GM18907 (cell line): Measurements from ENCODE around the gene RAPGEF1.
"Not testable (repeated sequence)": the region's sequence is repeated elsewhere in the genome, so short reads cannot be mapped to it uniquely, and the experiment has no call there.

Experiments used
- ATAC-seq: cut with Tn5 transposase; IDR thresholded peaks from one replicate; pipeline ENCODE4 v1.9.1; 2021; ENCODE audit warnings: mild to moderate bottlenecking, moderate library complexity; ENCODE audit not compliant: unreplicated experiment

RAPGEF1 gene

DNA sequence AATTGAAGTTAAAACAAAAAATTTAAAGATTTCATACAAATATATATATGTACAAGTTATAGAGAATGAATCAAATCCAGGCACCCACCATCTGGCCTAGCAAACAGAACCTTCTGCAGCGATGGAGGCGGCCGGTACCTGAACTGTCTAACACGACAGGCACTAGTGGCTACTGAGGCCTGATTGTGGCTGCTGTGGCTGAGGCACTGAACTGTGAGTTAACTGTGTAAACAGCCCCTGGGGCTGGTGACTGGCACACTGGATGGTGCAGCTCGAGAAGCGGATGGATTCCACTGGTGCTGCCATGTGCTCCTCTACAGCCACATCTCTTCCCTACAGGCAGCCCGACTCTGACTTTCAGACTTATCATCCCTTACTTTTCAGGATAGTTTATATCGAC lies 82.4 kb downstream of the RAPGEF1 start:
- ATAC-seq, result no peak

GRCh38 chr9:131657037-131657377 lies 82.9 kb downstream of the RAPGEF1 start:
- ATAC-seq, result peak; percentile 11

GRCh38 chr9:131656356-131657036 lies 83.4 kb downstream of the RAPGEF1 start:
- peak; percentile 72 for ATAC-seq

DNA sequence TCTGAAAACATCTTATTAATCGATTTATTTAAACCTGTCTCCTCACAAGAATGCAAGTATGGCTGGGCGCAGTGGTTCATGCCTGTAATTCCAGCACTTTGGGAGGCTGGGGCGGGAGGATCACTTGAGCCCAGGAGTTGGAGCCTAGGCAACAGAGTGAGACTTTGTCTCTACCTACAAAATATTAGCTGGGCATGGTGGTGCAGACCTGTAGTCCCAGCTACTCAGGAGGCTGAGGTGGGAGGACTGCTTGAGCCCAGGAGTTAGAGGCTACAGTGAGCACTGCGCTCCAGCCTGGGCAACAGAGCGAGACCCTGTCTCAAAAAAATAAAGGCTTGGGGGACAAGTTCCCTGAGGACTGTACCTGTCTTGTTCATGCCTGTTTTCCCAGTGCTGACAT lies 85.5 kb downstream of the RAPGEF1 start:
- ATAC-seq, result not testable (repeated sequence)

- no peak for ATAC-seq
These were observed 88.3 kb downstream of the RAPGEF1 start for GRCh38 chr9:131651599-131651998.

- no peak for ATAC-seq
These were observed 88.7 kb downstream of the RAPGEF1 start for GRCh38 chr9:131651160-131651559.

DNA sequence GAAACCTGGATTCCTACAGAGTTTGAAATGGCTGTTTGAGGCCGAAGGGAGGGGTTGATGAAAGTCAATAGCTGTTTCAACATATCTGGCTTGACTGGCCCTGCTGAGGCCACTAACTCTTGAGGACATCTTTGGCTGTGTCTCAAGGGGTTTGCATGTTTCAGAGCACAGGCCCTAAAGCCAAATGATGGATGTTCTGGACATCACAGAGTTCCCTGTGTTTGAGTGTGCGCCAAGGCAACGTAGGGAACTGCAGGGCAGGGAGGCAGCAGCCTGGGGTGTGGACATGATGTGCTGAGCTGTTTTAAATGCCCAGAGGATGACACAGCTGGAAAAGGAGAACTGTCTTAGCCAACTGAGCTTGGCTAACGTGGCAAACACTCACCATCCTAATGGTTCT lies 89.6 kb downstream of the RAPGEF1 start:
- no peak for ATAC-seq

- ATAC-seq, result no peak
These were observed 90.2 kb downstream of the RAPGEF1 start for GRCh38 chr9:131649646-131650045.

DNA sequence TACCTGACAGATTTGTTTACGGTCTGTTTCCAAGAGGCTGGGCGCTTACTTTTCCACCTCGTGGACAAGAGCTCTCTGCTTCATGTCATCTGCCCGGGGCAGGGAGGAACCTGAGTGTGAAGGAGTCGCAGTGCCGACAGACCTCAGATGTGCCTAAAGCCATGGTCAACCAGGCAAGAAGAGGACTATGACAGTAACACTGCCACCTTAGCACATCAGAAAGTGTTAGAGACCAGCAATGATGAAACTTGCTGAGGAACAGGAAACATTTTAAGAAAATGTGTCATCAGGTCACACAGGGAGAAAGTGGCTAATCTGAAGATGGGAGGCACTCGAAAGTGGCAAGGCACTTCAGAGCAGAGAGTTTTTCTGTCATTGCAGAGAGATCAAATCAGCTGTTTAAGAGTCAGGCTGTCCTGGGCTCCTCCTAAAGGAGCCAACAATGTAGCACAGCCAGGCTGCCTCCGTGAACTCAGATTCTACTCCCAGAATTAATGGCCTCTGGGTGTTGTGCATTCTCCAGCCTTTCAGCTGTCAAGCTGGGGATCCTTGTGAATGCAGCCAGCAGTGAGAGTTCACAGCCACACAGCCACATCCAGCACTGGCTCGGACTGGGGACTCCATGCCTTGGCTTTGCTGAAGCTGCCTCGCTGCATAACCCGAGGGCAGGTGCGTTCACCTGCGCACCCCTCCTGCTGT lies 94.6 kb downstream of the RAPGEF1 start:
- ATAC-seq, result no peak

DNA sequence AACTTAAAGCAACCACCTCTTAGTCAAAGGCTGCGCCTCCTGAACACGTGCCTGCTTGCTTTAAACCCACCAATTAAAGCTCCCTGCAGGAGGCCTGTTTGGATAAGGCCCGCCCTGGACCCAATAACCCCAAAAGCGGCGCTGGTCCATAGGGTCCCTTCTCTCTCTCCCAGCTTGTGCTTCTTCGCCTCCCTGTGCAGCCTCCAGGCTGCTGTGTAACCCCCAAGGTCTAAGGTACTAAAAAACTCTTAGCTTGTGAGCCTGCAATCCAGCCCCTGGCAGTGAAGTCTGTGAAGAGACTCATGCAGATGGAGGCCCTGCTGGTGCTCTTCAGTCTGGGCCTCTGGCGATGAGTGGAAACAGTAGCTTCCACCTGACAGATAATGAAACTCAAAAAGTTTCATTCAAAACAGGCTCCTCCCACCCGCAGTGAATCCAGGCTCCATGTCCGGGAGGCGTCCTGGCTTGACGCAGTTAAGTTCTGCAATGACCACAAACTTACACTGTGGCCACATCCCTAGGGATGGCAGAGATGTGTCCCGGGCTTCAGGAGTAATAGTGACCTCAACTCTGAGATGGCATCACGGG lies 97.3 kb downstream of the RAPGEF1 start:
- ATAC-seq, result no peak

DNA sequence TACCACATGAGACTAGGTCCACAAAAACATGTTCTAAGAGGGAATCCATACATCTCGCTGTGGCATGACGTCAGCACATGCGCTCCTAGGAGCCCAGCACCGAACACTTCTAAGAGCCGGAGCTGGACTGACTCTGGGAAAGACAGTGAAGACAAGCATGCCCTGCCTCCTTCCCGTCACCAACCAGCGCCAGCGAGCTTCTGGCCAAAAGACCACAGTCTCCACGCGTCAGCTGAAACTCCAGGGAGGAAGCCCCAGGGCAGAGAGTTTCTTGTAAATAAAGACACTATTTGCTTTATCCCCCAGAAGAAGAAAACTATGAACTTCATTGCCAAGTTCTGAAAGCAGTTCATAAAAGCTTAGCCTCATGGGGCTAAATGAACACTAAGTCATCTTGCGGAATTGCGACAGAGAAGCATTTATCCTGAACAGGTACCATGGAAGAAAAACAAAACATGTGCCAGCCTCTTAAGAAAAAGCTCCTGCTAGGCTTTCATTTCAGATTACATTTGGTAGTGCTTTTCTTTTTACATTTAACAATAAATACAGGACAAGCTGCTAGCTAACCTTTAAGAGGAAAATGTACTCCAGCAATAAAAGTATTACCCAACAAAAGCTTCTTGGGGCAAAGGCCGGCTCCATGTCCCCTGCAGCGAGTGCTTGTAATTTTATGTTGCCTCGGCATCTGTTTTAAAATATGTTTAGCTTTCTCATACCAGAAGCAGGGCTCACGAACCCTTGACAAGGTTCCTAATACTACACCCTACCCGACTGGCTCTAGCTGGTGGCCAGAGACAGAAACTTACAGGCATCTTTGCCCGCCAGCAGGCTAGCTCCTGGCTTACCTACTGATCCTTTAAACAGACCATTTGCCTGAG lies 98.0 kb downstream of the RAPGEF1 start:
- ATAC-seq, result no peak

- no peak for ATAC-seq
These were observed 99.3 kb downstream of the RAPGEF1 start for GRCh38 chr9:131640438-131641137.

GRCh38 chr9:131639769-131640437 lies 100.0 kb downstream of the RAPGEF1 start:
- ATAC-seq, result no peak

DNA sequence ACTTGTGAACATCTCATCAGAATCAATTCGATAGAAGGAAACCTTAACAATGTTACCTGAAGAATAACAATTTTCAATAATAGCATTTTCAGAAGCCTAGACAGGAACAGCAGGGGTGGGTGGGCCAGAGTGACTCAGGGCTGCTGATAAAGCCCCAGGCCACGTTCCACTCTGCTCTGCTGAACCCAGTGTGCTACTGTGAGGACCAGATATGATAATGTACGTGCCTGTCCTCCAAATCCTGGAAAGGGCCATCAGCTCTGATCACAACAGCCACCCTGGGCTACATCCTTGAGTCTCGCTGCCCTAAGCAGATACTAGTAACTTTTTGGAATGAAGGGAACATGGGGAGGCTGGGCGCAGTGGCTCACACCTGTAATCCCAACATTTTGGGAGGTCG lies 103.3 kb downstream of the RAPGEF1 start:
- ATAC-seq, result no peak

GRCh38 chr9:131635892-131636291 lies 104.0 kb downstream of the RAPGEF1 start:
- no peak for ATAC-seq

GRCh38 chr9:131635285-131635684 lies 104.6 kb downstream of the RAPGEF1 start:
- ATAC-seq, result peak; percentile 54

DNA sequence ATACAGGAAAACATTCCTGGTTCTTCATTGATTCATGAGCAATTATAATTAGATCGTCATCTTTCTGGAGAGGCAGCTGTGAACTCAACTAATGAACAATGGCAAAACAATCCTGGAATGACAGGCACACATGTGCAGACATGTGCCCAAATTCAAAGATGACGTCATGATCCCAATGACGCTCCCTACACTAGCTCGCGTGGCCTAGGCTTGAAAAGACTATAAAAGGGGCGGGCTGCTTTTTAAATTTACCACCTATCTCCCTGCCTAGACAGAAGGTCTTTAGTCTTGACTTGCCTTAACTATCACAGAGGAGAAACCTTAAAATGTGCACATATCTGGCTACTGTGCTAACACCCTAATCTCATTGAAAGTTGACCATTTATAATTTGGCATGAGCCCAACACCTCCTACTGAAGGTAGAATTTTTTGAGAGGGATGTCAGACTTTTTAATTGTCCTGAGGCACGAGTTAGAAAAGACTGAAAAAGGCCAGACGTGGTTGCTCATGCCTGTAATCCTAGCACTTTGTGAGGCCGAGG lies 106.3 kb downstream of the RAPGEF1 start:
- no peak for ATAC-seq

GRCh38 chr9:131631306-131631705 lies 108.6 kb downstream of the RAPGEF1 start:
- ATAC-seq, result no peak

DNA sequence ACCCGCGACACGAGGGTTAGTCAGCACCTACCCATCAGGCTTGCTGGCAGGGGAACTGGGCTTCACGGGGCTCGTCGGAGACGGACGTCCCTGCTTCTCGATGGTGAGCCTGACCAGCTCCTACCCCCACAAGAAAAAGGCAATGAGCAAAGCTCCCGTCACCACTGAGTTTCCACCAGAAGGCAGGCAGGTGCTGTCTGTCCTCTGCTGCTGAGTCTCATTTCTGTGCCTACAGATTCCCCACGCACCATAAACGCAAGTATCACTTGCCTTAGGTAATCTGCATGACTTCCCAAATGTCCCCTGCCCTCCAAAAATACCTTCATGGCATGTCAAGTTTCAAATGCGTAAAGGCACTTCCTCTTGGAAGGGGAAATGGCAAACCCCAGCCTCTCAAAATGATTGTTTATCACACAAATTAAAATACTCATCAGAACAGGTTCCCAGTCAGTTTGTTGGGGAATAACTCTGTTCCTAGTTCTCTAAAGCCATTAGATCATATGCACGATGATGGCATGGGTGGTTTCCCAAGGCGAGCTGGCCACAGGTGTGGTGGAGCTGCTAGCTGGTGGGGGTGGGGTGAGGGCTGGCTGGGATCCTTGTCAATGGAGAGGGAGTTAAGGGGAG lies 109.6 kb downstream of the RAPGEF1 start:
- peak; percentile 45 for ATAC-seq

GRCh38 chr9:131629825-131630204 lies 110.1 kb downstream of the RAPGEF1 start:
- ATAC-seq, result no peak
